Neural cell (in vitro differentiated cells): Measurements from ENCODE around the gene RAC2. TPM values are rescaled to one million over a fixed set of nuclear protein-coding genes. Genes with fewer than 3 reads are reported as not detected.
"Not testable (repeated sequence)": the region's sequence is repeated elsewhere in the genome, so short reads cannot be mapped to it uniquely, and the experiment has no call there.

Experiments used
- H2AFZ ChIP-seq: fragments of 200-600, 300-800 bp; sonication (generic), shearing (Covaris generic); 2 replicates; pipeline ENCODE4 v1.6.0; 2014; ENCODE audit warnings: low read depth, mild to moderate bottlenecking, antibody characterized with exemption, low read length, moderate library complexity
- H3F3A ChIP-seq: fragments of 200-600 bp; shearing (Covaris generic); 2 replicates; pipeline ENCODE4 v1.6.1; 2016; ENCODE audit warnings: mild to moderate bottlenecking, moderate library complexity, mixed read lengths, antibody characterized with exemption, low read length; ENCODE audit not compliant: insufficient read depth, poor library complexity, severe bottlenecking
- H3K27ac ChIP-seq: fragments of 200-600, 300-800 bp; sonication (generic), shearing (Covaris generic); 2 replicates; pipeline ENCODE4 v1.5.1; 2014; ENCODE audit warnings: mild to moderate bottlenecking, low read length, moderate library complexity
- H3K27me3 ChIP-seq: fragments of 300-800, 200-600 bp; sonication (generic), shearing (Covaris generic); 2 replicates; pipeline ENCODE4 v1.6.0; 2014; ENCODE audit warnings: mild to moderate bottlenecking, low read depth, low read length, moderate library complexity; ENCODE audit not compliant: insufficient read depth
- H3K36me3 ChIP-seq: fragments of 300-800, 200-600 bp; sonication (generic), shearing (Covaris generic); 2 replicates; pipeline ENCODE4 v1.5.1; 2014; ENCODE audit warnings: mild to moderate bottlenecking, antibody characterized with exemption, low read length, moderate library complexity; ENCODE audit not compliant: insufficient read depth
- H3K4me2 ChIP-seq: fragments of 300-800, 200-600 bp; sonication (generic), shearing (Covaris generic); 2 replicates; pipeline ENCODE4 v1.6.0; 2014; ENCODE audit warnings: mild to moderate bottlenecking, low read length
- H3K4me3 ChIP-seq: fragments of 300-800, 200-600 bp; sonication (generic), shearing (Covaris generic); 2 replicates; pipeline ENCODE4 v1.5.1; 2014; ENCODE audit warnings: mild to moderate bottlenecking, low read length, moderate library complexity
- H3K79me2 ChIP-seq: fragments of 200-600 bp; shearing (Covaris generic); replicated peaks from 2 replicates; pipeline ENCODE4 v1.6.0; 2014; ENCODE audit warnings: mild to moderate bottlenecking, low read length, moderate library complexity; ENCODE audit not compliant: insufficient read depth
- H3K9ac ChIP-seq: fragments of 300-800, 200-600 bp; sonication (generic), shearing (Covaris generic); 2 replicates; pipeline ENCODE4 v1.6.1; 2016; ENCODE audit warnings: mild to moderate bottlenecking, low read length, mixed read lengths
- H3K9me2 ChIP-seq: fragments of 200-600 bp; shearing (Covaris generic); 2 replicates; pipeline ENCODE4 v1.6.1; 2016; ENCODE audit warnings: mild to moderate bottlenecking, low read length, mixed read lengths; ENCODE audit not compliant: insufficient read depth
- H3K9me3 ChIP-seq: fragments of 200-600, 300-800 bp; sonication (generic), shearing (Covaris generic); 2 replicates; pipeline ENCODE4 v1.6.1; 2016; ENCODE audit warnings: mild to moderate bottlenecking, mixed run types, low read length, moderate library complexity, mixed read lengths
- H4K20me1 ChIP-seq: fragments of 200-600 bp; shearing (Covaris generic); 2 replicates; pipeline ENCODE4 v1.6.1; 2016; ENCODE audit warnings: mild to moderate bottlenecking, mixed run types; ENCODE audit not compliant: insufficient read depth
- EP300 ChIP-seq: fragments of 450-650 bp; conservative IDR thresholded peaks from 2 replicates; pipeline ENCODE4 v1.6.1; 2014; ENCODE audit warnings: antibody characterized with exemption, mild to moderate bottlenecking, moderate library complexity; ENCODE audit not compliant: poor library complexity, severe bottlenecking
- EZH2 ChIP-seq: fragments of 200-600, 300-800 bp; shearing (Covaris generic), sonication (generic); IDR thresholded peaks from 2 replicates; pipeline ENCODE4 v1.6.1; 2014; ENCODE audit warnings: antibody characterized with exemption, low read length, borderline replicate concordance, mild to moderate bottlenecking; ENCODE audit not compliant: insufficient read depth, poor library complexity, severe bottlenecking
- MXI1 ChIP-seq: fragments of 450-650 bp; conservative IDR thresholded peaks from 2 replicates; pipeline ENCODE4 v1.6.1; 2014; ENCODE audit warnings: antibody characterized with exemption, mild to moderate bottlenecking; ENCODE audit not compliant: poor library complexity, severe bottlenecking
- POLR2AphosphoS5 ChIP-seq: IDR thresholded peaks from 2 replicates; pipeline ENCODE4 v1.6.1; 2012
- RAD21 ChIP-seq: fragments of 450-650 bp; conservative IDR thresholded peaks from 2 replicates; pipeline ENCODE4 v1.6.1; 2014; ENCODE audit warnings: antibody characterized with exemption, mild to moderate bottlenecking, moderate library complexity
- SMC3 ChIP-seq: fragments of 450-650 bp; conservative IDR thresholded peaks from 2 replicates; pipeline ENCODE4 v1.6.1; 2014; ENCODE audit warnings: antibody characterized with exemption, mild to moderate bottlenecking, moderate library complexity; ENCODE audit not compliant: poor library complexity
- TAF1 ChIP-seq: IDR thresholded peaks from 2 replicates; pipeline ENCODE4 v1.6.1; 2012; ENCODE audit warnings: low read depth
- polyA plus RNA-seq: library from polyadenylated mRNA; depleted of rRNA; stranded (reverse); fragments of >200 nt; gene quantifications from 2 replicates; pipeline ENCODE4 v1.2.3, GENCODE V29; 2014
- TF ChIP-seq, protein P1 (sequence below): IDR thresholded peaks from 2 replicates; pipeline ENCODE4 v1.6.1; 2012; ENCODE audit warnings: borderline replicate concordance
- TF ChIP-seq, protein P2 (sequence below): fragments of 450-650 bp; IDR thresholded peaks from 2 replicates; pipeline ENCODE4 v1.5.1; 2014; ENCODE audit warnings: antibody characterized with exemption, mild to moderate bottlenecking, moderate library complexity; ENCODE audit not compliant: poor library complexity, severe bottlenecking

Gene RAC2
- polyA plus RNA-seq, 1 donor from 2014 or later = not detected

DNA sequence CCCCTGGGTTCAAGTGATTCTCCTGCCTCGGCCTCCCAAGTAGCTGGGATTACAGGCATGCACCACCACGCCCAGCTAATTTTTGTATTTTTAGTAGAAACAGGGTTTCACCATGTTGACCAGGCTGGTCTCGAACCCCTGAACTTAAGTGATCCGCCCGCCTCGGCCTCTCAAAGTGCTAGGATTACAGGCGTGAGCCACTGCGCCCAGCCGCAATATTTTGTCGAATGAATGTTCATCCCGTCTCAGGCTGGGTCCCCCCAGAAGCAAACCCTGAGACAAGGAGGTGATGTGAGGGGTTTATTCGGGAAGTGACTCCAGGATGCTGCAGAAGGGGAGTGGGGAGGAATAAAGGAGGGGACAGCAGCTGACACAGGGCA, 10.7 kb downstream of the RAC2 start:
- H4K20me1 ChIP-seq, H3K79me2 ChIP-seq, H2AFZ ChIP-seq, H3K27ac ChIP-seq, H3K4me3 ChIP-seq, H3K9me3 ChIP-seq, H3K4me2 ChIP-seq, H3K36me3 ChIP-seq, H3K9me2 ChIP-seq, H3K27me3 ChIP-seq, H3F3A ChIP-seq, H3K9ac ChIP-seq: not testable (repeated sequence)

DNA sequence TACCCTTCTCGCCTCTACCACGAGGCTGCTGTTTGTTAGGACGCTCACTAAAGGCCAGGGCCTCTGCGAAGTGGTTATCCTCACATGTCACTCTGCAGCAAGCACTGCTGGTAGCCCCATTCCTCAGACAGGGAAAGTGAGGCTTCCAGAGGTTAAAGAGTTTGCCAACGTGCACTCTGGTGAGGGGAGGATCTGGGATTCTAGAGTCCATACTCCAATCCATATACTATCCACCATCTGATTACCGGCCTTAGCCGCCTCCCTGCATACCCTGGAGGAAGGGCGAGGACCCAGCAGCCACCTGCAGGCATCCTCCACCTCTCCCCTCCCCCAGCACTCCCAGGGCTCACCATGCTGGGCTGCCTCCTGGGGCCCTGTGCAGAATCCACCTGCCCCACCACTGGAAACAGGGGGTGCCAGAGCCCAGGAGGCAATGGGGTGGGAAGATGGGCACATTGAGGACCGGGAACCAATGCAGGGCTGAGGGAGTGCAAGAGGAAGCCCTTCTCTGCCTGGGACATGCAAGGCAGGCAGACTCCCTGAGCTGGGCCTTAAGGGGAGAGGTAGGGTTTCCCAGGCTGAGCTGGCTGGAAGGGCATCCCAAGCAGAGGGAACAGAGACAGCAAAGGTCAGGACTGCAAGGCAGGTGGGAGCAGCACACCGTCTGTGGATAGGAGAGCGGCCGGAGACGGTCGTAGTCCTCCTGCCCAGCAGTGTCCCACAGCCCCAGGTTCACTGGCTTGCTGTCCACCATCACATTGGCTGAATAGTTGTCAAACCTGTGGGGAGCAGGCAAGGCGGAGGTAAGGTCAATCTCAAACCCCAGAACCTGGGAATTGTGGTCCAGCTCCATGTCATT, 11.7 kb downstream of the RAC2 start:
- Histone ChIP-seq H4K20me1 (no peaks in the 10 kb centered on the region), H3K4me3 (no peak overlapping the region), H2AFZ (no peak overlapping the region), H3K27ac (no peak overlapping the region), H3K36me3 (no peaks in the 10 kb centered on the region), H3K9me2 (no peaks in the 10 kb centered on the region), H3K4me2 (no peak overlapping the region), H3K9me3 (no peaks in the 10 kb centered on the region), H3K27me3 (no peaks in the 10 kb centered on the region), H3K9ac (no peak overlapping the region), H3K79me2 (no peaks in the 10 kb centered on the region), H3F3A (no peaks in the 10 kb centered on the region)
- TF ChIP-seq SMC3 = no peak
- no peak for TF ChIP-seq POLR2AphosphoS5
- no peak for TF ChIP-seq TAF1
- no peak for TF ChIP-seq EZH2
- no peak for TF ChIP-seq EP300
- TF ChIP-seq MXI1 = no peak
- TF ChIP-seq, protein P1, sequence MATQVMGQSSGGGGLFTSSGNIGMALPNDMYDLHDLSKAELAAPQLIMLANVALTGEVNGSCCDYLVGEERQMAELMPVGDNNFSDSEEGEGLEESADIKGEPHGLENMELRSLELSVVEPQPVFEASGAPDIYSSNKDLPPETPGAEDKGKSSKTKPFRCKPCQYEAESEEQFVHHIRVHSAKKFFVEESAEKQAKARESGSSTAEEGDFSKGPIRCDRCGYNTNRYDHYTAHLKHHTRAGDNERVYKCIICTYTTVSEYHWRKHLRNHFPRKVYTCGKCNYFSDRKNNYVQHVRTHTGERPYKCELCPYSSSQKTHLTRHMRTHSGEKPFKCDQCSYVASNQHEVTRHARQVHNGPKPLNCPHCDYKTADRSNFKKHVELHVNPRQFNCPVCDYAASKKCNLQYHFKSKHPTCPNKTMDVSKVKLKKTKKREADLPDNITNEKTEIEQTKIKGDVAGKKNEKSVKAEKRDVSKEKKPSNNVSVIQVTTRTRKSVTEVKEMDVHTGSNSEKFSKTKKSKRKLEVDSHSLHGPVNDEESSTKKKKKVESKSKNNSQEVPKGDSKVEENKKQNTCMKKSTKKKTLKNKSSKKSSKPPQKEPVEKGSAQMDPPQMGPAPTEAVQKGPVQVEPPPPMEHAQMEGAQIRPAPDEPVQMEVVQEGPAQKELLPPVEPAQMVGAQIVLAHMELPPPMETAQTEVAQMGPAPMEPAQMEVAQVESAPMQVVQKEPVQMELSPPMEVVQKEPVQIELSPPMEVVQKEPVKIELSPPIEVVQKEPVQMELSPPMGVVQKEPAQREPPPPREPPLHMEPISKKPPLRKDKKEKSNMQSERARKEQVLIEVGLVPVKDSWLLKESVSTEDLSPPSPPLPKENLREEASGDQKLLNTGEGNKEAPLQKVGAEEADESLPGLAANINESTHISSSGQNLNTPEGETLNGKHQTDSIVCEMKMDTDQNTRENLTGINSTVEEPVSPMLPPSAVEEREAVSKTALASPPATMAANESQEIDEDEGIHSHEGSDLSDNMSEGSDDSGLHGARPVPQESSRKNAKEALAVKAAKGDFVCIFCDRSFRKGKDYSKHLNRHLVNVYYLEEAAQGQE = no peak
- no peak for TF ChIP-seq RAD21

DNA sequence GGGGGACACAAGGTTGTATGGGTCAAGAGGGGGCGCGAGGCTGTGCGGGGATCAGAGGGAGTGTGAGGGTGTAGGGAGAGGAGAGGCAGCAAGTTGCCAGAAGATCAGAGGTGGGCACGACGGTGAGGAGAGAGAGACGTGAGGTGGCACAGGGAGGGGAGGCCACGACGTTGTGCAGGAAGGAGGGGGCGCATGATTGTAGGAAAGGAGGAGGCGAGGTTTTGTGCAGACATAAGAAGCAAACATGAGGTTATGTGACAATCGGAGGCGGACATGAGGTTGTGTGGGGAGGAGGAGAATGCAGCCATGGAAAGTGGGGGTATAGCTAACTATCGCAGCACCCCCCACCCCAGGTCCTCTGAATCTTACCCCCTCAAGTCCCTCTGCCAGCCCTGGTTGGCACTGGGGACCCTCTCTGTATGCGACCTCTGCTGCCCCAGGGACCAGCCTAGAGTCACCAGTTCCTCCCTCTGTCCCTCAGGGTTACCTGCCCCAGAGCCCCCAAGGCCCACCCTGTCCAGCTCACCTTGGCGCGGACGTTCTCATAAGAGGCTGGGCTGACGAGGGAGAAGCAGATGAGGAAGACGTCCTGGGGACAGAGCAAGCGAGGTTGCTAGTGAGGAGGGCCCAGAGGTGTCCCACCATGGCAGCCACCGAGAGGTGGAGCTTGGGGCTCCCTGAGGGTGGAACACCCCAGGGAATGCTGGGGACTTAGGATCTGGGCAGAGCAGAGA, 12.5 kb downstream of the RAC2 start:
- Histone ChIP-seq H3K27ac (no peak overlapping the region), H3K79me2 (no peaks in the 10 kb centered on the region), H2AFZ (no peak overlapping the region), H3F3A (no peaks in the 10 kb centered on the region), H3K4me2 (no peak overlapping the region), H3K36me3 (no peaks in the 10 kb centered on the region), H3K9me3 (no peaks in the 10 kb centered on the region), H3K4me3 (no peak overlapping the region), H3K9ac (no peak overlapping the region), H4K20me1 (no peaks in the 10 kb centered on the region), H3K9me2 (no peaks in the 10 kb centered on the region), H3K27me3 (no peaks in the 10 kb centered on the region)
- no peak for TF ChIP-seq EZH2
- no peak for TF ChIP-seq SMC3
- TF ChIP-seq, protein P2, sequence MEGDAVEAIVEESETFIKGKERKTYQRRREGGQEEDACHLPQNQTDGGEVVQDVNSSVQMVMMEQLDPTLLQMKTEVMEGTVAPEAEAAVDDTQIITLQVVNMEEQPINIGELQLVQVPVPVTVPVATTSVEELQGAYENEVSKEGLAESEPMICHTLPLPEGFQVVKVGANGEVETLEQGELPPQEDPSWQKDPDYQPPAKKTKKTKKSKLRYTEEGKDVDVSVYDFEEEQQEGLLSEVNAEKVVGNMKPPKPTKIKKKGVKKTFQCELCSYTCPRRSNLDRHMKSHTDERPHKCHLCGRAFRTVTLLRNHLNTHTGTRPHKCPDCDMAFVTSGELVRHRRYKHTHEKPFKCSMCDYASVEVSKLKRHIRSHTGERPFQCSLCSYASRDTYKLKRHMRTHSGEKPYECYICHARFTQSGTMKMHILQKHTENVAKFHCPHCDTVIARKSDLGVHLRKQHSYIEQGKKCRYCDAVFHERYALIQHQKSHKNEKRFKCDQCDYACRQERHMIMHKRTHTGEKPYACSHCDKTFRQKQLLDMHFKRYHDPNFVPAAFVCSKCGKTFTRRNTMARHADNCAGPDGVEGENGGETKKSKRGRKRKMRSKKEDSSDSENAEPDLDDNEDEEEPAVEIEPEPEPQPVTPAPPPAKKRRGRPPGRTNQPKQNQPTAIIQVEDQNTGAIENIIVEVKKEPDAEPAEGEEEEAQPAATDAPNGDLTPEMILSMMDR = no peak
- no peak for TF ChIP-seq EP300
- no peak for TF ChIP-seq MXI1
- TF ChIP-seq TAF1 = no peak
- TF ChIP-seq POLR2AphosphoS5 = no peak
- TF ChIP-seq, protein P1 = no peak
- TF ChIP-seq RAD21 = no peak
